Upper lobe of left lung (tissue), 6 donors: ENCODE measurements around the gene PTPRN2. TPM values are rescaled to one million over a fixed set of nuclear protein-coding genes. Genes with fewer than 3 reads are reported as not detected.
"Not testable (repeated sequence)": the region's sequence is repeated elsewhere in the genome, so short reads cannot be mapped to it uniquely, and the experiment has no call there.

Experiments
- ATAC-seq, 2 donors: fragments of 200-7000 bp; cut with Tn5 transposase; one replicate each; pipeline ENCODE4 v1.9.1; 2022; ENCODE audit warnings: mild to moderate bottlenecking in 2 of 2, moderate library complexity in 2 of 2; ENCODE audit not compliant: low FRiP score in 2 of 2
- DNase-seq, 2 donors: peaks; one replicate each; pipeline ENCODE4 v3.0.0-alpha.2; 2019 to 2020
- H3K27ac ChIP-seq, 4 donors: fragments of 200-600 bp; sonication (generic); one replicate each; pipeline ENCODE4 v1.5.1; 2016 to 2019
- H3K27me3 ChIP-seq, 4 donors: fragments of 200-600 bp; sonication (generic); one replicate each; pipeline ENCODE4 v1.5.1; 2017 to 2019
- H3K36me3 ChIP-seq, 4 donors: fragments of 200-600 bp; sonication (generic); one replicate each; pipeline ENCODE4 v1.5.1; 2016 to 2019
- H3K4me1 ChIP-seq, 4 donors: fragments of 200-600 bp; sonication (generic); one replicate each; pipeline ENCODE4 v1.5.1; 2018 to 2019
- H3K4me3 ChIP-seq, 4 donors: fragments of 200-600 bp; sonication (generic); one replicate each; pipeline ENCODE4 v1.5.1; 2017 to 2019; ENCODE audit warnings: mild to moderate bottlenecking in 2 of 4, moderate library complexity in 1 of 4
- H3K9me3 ChIP-seq, 4 donors: fragments of 200-600 bp; sonication (generic); one replicate each; pipeline ENCODE4 v1.5.1; 2018 to 2019
- CTCF ChIP-seq, 6 experiments: fragments of 450-650 bp in 4 of 6; fragments of 200-600 bp in 2 of 6; sonication (generic) in 2 of 6; IDR thresholded peaks; one replicate each; pipeline ENCODE4 v1.5.1; 2016 to 2019; ENCODE audit warnings: antibody characterized with exemption in 6 of 6
- EP300 ChIP-seq, 4 donors: sonication (generic); formaldehyde crosslinking; IDR thresholded peaks; one replicate each; pipeline ENCODE4 v1.5.1; 2017; ENCODE audit warnings: antibody characterized with exemption in 4 of 4, control low read depth in 2 of 4
- POLR2A ChIP-seq, 4 donors: fragments of 450-650 bp; IDR thresholded peaks; one replicate each; pipeline ENCODE4 v1.5.1; 2016 to 2017; ENCODE audit warnings: antibody characterized with exemption in 4 of 4, mild to moderate bottlenecking in 2 of 4
- POLR2AphosphoS5 ChIP-seq, 2 donors: sonication (generic); formaldehyde crosslinking; IDR thresholded peaks; one replicate each; pipeline ENCODE4 v1.5.1; 2017; ENCODE audit warnings: antibody characterized with exemption in 2 of 2
- WGBS, 2 donors: methylation state at CpG; one replicate each; pipeline ENCODE4 v1.1.5; 2017 to 2018; 5-methylcytosine and 5-hydroxymethylcytosine counted together
- total RNA-seq, 6 donors: library from RNA; depleted of rRNA in 4 of 6; stranded (reverse); fragments of >200 nt in 4 of 6; gene quantifications; one replicate each; pipeline versions ENCODE4 v1.1.0 to v1.2.1, GENCODE V29; 2016 to 2021
- donor health status: DM: no; HTN: no; CAD: no; lungs with moderate emphysema.
- donor health status: DM: no; HTN: yes; CAD: no; lungs with severe emphysema.

PTPRN2 gene
- total RNA-seq, 6 donors from 2014 or later, result 3.3 to 7.9 (median 5.2) TPM

- ATAC-seq (no peak), DNase-seq (no peak)
- Histone ChIP-seq H3K36me3 (no peaks in the 10 kb centered on the region), H3K4me1 (no peaks in the 10 kb centered on the region), H3K9me3 (no peaks in the 10 kb centered on the region), H3K27ac (no peak overlapping the region), H3K27me3 (no peaks in the 10 kb centered on the region), H3K4me3 (no peak overlapping the region)
- WGBS, 2 donors, result 76 to 82% methylated on average over 3 to 5 of the region's 5 CpGs
- TF ChIP-seq POLR2AphosphoS5 (IDR thresholded peaks at IDR 0.05) (no peak), EP300 (IDR thresholded peaks at IDR 0.05) (no peak), POLR2A (IDR thresholded peaks at IDR 0.05) (no peak), CTCF (IDR thresholded peaks at IDR 0.05) (no peak)
Observed at GRCh38 chr7:158160199-158160598, 427.4 kb downstream of the PTPRN2 start.

GRCh38 chr7:158157460-158157859 lies 430.2 kb downstream of the PTPRN2 start:
- peak in 1 of 2 donors; percentile 21 for ATAC-seq

GRCh38 chr7:158151273-158151672 lies 436.4 kb downstream of the PTPRN2 start:
- not testable (repeated sequence) for H3K27ac ChIP-seq
- ATAC-seq, result peak in 1 of 2 donors; percentile 94

More at GRCh38 chr7:158157460-158157859, 430.2 kb downstream of the PTPRN2 start:
- Histone ChIP-seq H3K27me3 (no peaks in the 10 kb centered on the region), H3K4me1 (no peaks in the 10 kb centered on the region), H3K36me3 (no peaks in the 10 kb centered on the region), H3K4me3 (no peak overlapping the region), H3K27ac (no peak overlapping the region), H3K9me3 (no peaks in the 10 kb centered on the region)
- DNase-seq, result peak in 1 of 2 donors; percentile 68
- TF ChIP-seq POLR2AphosphoS5 (IDR thresholded peaks at IDR 0.05), result no peak
- no peak for TF ChIP-seq POLR2A (IDR thresholded peaks at IDR 0.05)
- TF ChIP-seq CTCF (IDR thresholded peaks at IDR 0.05), result no peak
- no peak for TF ChIP-seq EP300 (IDR thresholded peaks at IDR 0.05)
- 81 to 89% methylated on average over 4 to 16 of the region's 16 CpGs for WGBS, 2 donors

GRCh38 chr7:158150234-158150633 lies 437.4 kb downstream of the PTPRN2 start:
- WGBS, 2 donors, result 86 to 100% methylated on average over 2 to 7 of the region's 7 CpGs
- TF ChIP-seq POLR2AphosphoS5 (IDR thresholded peaks at IDR 0.05), result no peak
- TF ChIP-seq POLR2A (IDR thresholded peaks at IDR 0.05), result no peak
- TF ChIP-seq EP300 (IDR thresholded peaks at IDR 0.05), result no peak
- no peak for TF ChIP-seq CTCF (IDR thresholded peaks at IDR 0.05)
- DNase-seq, result no peak
- H3K9me3 ChIP-seq, result peaks cover 0 to 4% (median 0%) of the 10 kb centered on the region in 4 donors
- no peak overlapping the region for H3K4me3 ChIP-seq
- H3K4me1 ChIP-seq, result no peaks in the 10 kb centered on the region
- no peaks in the 10 kb centered on the region for H3K27me3 ChIP-seq
- no peak overlapping the region for H3K27ac ChIP-seq
- no peaks in the 10 kb centered on the region for H3K36me3 ChIP-seq
- ATAC-seq, result no peak

More at GRCh38 chr7:158151273-158151672, 436.4 kb downstream of the PTPRN2 start:
- not testable (repeated sequence) for H3K4me3 ChIP-seq, H3K27me3 ChIP-seq, H3K4me1 ChIP-seq, H3K9me3 ChIP-seq, H3K36me3 ChIP-seq
- DNase-seq, result peak; percentile 52 to 67
- WGBS, 2 donors, result 56 to 75% methylated on average over 14 to 17 of the region's 17 CpGs

- H3K4me3 ChIP-seq, H3K4me1 ChIP-seq, H3K9me3 ChIP-seq, H3K27me3 ChIP-seq, H3K36me3 ChIP-seq, ATAC-seq, DNase-seq, H3K27ac ChIP-seq: not testable (repeated sequence)
- WGBS, 2 donors, result 91% methylated on average over 9 to 18 of the region's 18 CpGs
Observed at GRCh38 chr7:158147431-158147830, 440.2 kb downstream of the PTPRN2 start.

- Histone ChIP-seq H3K27me3 (no peaks in the 10 kb centered on the region), H3K36me3 (no peaks in the 10 kb centered on the region), H3K4me1 (no peaks in the 10 kb centered on the region), H3K27ac (no peak overlapping the region), H3K4me3 (no peak overlapping the region), H3K9me3 (peaks cover 0 to 10% (median 0%) of the 10 kb centered on the region in 4 donors)
- DNase-seq, result no peak
- 93% methylated on average over 13 of the region's 13 CpGs for WGBS, 2 donors
- TF ChIP-seq POLR2A (IDR thresholded peaks at IDR 0.05) (no peak), CTCF (IDR thresholded peaks at IDR 0.05) (no peak), POLR2AphosphoS5 (IDR thresholded peaks at IDR 0.05) (no peak), EP300 (IDR thresholded peaks at IDR 0.05) (no peak)
- no peak for ATAC-seq
Observed at GRCh38 chr7:158145370-158145769, 442.3 kb downstream of the PTPRN2 start.
